PC-3 (cell line): Measurements from ENCODE around the gene NNMT. TPM values are rescaled to one million over a fixed set of nuclear protein-coding genes. Genes with fewer than 3 reads are reported as not detected.

ENCODE experiments used
- ATAC-seq: fragments of 200-7000 bp; cut with Tn5 transposase; 2 replicates; pipeline ENCODE4 v1.9.1; 2020; ENCODE audit warnings: mild to moderate bottlenecking, moderate library complexity
- BruUV-seq: library from RNA; stranded (reverse); fragments of 400-500 nt; replicated peaks from 2 replicates; lab custom pipeline; 2021; lab: Mats Ljungman, UMichigan
- CTCF ChIA-PET: fragments of 300-600 bp; sonication (Branson Sonifier 250); formaldehyde crosslinking; loops from one replicate; lab custom pipeline; 2022; ENCODE audit warnings: antibody characterized with exemption; lab: Charles Lee
- POLR2A ChIA-PET: fragments of 300-600 bp; sonication (Branson Sonifier 250); formaldehyde crosslinking; loops from one replicate; lab custom pipeline; 2022; ENCODE audit warnings: antibody characterized with exemption; ENCODE audit not compliant: unreplicated experiment; lab: Charles Lee
- DNase-seq: peaks from one replicate; pipeline ENCODE4 v3.0.0-alpha.2; 2015
- H2AFZ ChIP-seq: fragments of 300-600 bp; sonication (generic); 2 replicates; pipeline ENCODE4 v1.6.0; 2016; ENCODE audit warnings: antibody characterized with exemption, low read length
- H3F3A ChIP-seq: fragments of 300-600 bp; sonication (generic); one replicate; pipeline ENCODE4 v1.6.0; 2017; ENCODE audit warnings: antibody characterized with exemption, low read length, control low read depth, mild to moderate bottlenecking; ENCODE audit not compliant: unreplicated experiment
- H3K27ac ChIP-seq: fragments of 300-600 bp; sonication (generic); 2 replicates; pipeline ENCODE4 v1.5.1; 2016; ENCODE audit warnings: mild to moderate bottlenecking, low read length
- H3K27me3 ChIP-seq: fragments of 300-600 bp; sonication (generic); 2 replicates; pipeline ENCODE4 v1.6.1; 2016; ENCODE audit warnings: low read length, mixed read lengths
- H3K36me3 ChIP-seq: fragments of 300-600 bp; sonication (generic); 2 replicates; pipeline ENCODE4 v1.6.1; 2016; ENCODE audit warnings: low read depth, mixed run types, low read length, mixed read lengths
- H3K4me1 ChIP-seq: fragments of 300-600 bp; sonication (generic); 2 replicates; pipeline ENCODE4 v1.5.1; 2016; ENCODE audit warnings: low read length; ENCODE audit not compliant: insufficient read depth
- H3K4me2 ChIP-seq: fragments of 300-600 bp; sonication (generic); 2 replicates; pipeline ENCODE4 v1.6.0; 2016; ENCODE audit warnings: low read length
- H3K4me3 ChIP-seq: fragments of 300-600 bp; sonication (generic); 2 replicates; pipeline ENCODE4 v1.5.1; 2016; ENCODE audit warnings: mild to moderate bottlenecking, low read length, mixed read lengths
- H3K79me2 ChIP-seq: fragments of 300-600 bp; sonication (generic); 2 replicates; pipeline ENCODE4 v1.6.1; 2017; ENCODE audit warnings: low read length, mixed read lengths
- H3K9ac ChIP-seq: fragments of 300-600 bp; sonication (generic); 2 replicates; pipeline ENCODE4 v1.6.0; 2016; ENCODE audit warnings: mild to moderate bottlenecking, low read length
- H3K9me2 ChIP-seq: fragments of 300-600 bp; sonication (generic); replicated peaks from 2 replicates; pipeline ENCODE4 v1.6.1; 2016; ENCODE audit warnings: mixed run types, low read length, mixed read lengths
- H3K9me3 ChIP-seq: fragments of 300-600 bp; sonication (generic); 2 replicates; pipeline ENCODE4 v1.6.1; 2016; ENCODE audit warnings: low read length, mixed read lengths
- H4K20me1 ChIP-seq: fragments of 300-600 bp; sonication (generic); 2 replicates; pipeline ENCODE4 v1.6.1; 2016; ENCODE audit warnings: low read length, mixed read lengths
- CTCF ChIP-seq: fragments of 300-600 bp; sonication (generic); conservative IDR thresholded peaks from 2 replicates; pipeline ENCODE4 v1.5.1; 2017; ENCODE audit warnings: antibody characterized with exemption, low read depth, mild to moderate bottlenecking, low read length
- EZH2 ChIP-seq: fragments of 300-600 bp; sonication (generic); IDR thresholded peaks from one replicate; pipeline ENCODE4 v1.6.1; 2017; ENCODE audit warnings: antibody characterized with exemption, mild to moderate bottlenecking, low read length; ENCODE audit not compliant: unreplicated experiment
- EZH2phosphoT487 ChIP-seq: fragments of 300-600 bp; sonication (generic); IDR thresholded peaks from 2 replicates; pipeline ENCODE4 v1.6.1; 2018; ENCODE audit warnings: mild to moderate bottlenecking, antibody characterized with exemption, low read length, borderline replicate concordance
- intact Hi-C: fragments of 100-400 bp; cut with micrococcal nuclease; formaldehyde crosslinking; loops from 2 replicates; pipeline ENCODE4 v1.9.0; 2023
- total RNA-seq: library from RNA; depleted of rRNA; stranded (reverse); fragments of >200 nt; gene quantifications from 2 replicates; pipeline ENCODE4 v1.2.3, GENCODE V29; 2014

Gene NNMT
- total RNA-seq, 1 experiment from 2014 or later = 23.3 TPM

DNA sequence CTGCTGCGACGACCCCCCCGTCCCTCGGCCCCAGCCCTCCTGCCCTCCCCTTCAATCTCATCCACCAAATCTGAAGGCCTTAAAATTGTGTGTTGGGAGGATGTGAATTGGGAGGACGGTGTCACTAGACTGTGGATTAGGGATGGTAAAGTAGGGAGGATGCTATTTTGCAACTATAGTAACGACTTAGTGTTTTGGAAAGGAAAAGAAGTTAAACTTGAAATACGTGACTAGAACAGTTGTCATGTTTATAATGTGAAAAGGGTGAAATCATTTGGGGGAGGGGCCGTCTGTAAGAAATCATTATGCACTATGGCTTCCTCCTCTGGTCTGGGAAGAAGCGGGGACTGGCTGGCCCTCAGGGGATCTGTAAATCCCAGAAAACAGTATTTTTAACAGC lies 43.4 kb upstream of the NNMT start:
- H3K4me2 ChIP-seq = no peak overlapping the region
- H3K4me1 ChIP-seq = no peaks in the 10 kb centered on the region
- H3K27me3 ChIP-seq = peaks cover 69% of the 10 kb centered on the region
- no peak overlapping the region for H3K27ac ChIP-seq
- no TSS peak for BruUV-seq
- ChIA-PET CTCF (no interaction called here), POLR2A (no interaction called here)
- DNase-seq (no peak), ATAC-seq (no peak)
- H2AFZ ChIP-seq = no peak overlapping the region
- TF ChIP-seq EZH2phosphoT487 (no peak), EZH2 (no peak), CTCF (no peak)
- no peak overlapping the region for H3K9ac ChIP-seq
- H4K20me1 ChIP-seq = no peaks in the 10 kb centered on the region
- H3K79me2 ChIP-seq = no peaks in the 10 kb centered on the region
- no peaks in the 10 kb centered on the region for H3F3A ChIP-seq
- H3K9me3 ChIP-seq = no peaks in the 10 kb centered on the region
- H3K36me3 ChIP-seq = no peaks in the 10 kb centered on the region
- H3K9me2 ChIP-seq = no peaks in the 10 kb centered on the region
- intact Hi-C loops = no loop called here
- H3K4me3 ChIP-seq = no peak overlapping the region

DNA sequence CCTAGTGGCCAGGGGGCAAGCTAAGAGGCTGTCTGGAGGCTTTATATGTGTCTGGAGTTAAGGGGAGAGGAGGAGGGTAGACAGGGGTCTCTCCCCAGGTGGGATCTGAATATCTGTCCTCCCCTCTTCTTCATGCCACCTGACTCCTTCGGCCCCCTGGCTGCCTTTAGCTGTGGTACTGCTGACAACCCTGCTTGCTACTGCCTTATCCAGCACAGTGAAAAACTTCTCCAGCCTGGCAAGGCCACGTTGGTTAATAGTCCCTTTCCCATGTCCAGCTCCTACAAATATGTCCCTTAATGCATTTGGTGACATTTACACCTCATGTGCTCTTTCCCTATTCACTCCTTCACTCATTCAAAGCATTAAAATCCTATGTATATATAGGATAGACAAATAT lies 42.4 kb upstream of the NNMT start:
- Histone ChIP-seq H3K4me3 (no peak overlapping the region), H3K27ac (no peak overlapping the region), H3K4me1 (no peaks in the 10 kb centered on the region), H3K9me3 (no peaks in the 10 kb centered on the region), H4K20me1 (no peaks in the 10 kb centered on the region), H3K9me2 (no peaks in the 10 kb centered on the region), H3K79me2 (no peaks in the 10 kb centered on the region), H3K36me3 (no peaks in the 10 kb centered on the region), H3K27me3 (peaks cover 72% of the 10 kb centered on the region), H3F3A (no peaks in the 10 kb centered on the region), H2AFZ (no peak overlapping the region), H3K4me2 (no peak overlapping the region), H3K9ac (no peak overlapping the region)
- intact Hi-C loops = no loop called here
- BruUV-seq = no TSS peak
- no peak for TF ChIP-seq EZH2
- TF ChIP-seq EZH2phosphoT487 = no peak
- no peak for TF ChIP-seq CTCF
- ChIA-PET POLR2A (no interaction called here), CTCF (no interaction called here)
- ATAC-seq = no peak
- DNase-seq = no peak

- Histone ChIP-seq H3K36me3 (no peaks in the 10 kb centered on the region), H3K9me3 (no peaks in the 10 kb centered on the region), H3K27me3 (peaks cover 80% of the 10 kb centered on the region), H3K9me2 (no peaks in the 10 kb centered on the region), H3K4me1 (no peaks in the 10 kb centered on the region), H3F3A (no peaks in the 10 kb centered on the region), H3K9ac (no peak overlapping the region), H2AFZ (no peak overlapping the region), H4K20me1 (no peaks in the 10 kb centered on the region), H3K27ac (no peak overlapping the region), H3K4me2 (no peak overlapping the region), H3K4me3 (no peak overlapping the region), H3K79me2 (no peaks in the 10 kb centered on the region)
- CTCF ChIA-PET = no interaction called here
- POLR2A ChIA-PET = no interaction called here
- ATAC-seq (no peak), DNase-seq (no peak)
- no TSS peak for BruUV-seq
- intact Hi-C loops = no loop called here
- TF ChIP-seq CTCF (no peak), EZH2 (no peak), EZH2phosphoT487 (no peak)
Observed at GRCh38 chr11:114254571-114255146, 41.5 kb upstream of the NNMT start.
